NCI-H187 treated with DMSO at 0.1 percent for 48 hours (cell line): ENCODE results near the gene SMARCE1.
"Not testable (repeated sequence)": the region's sequence is repeated elsewhere in the genome, so short reads cannot be mapped to it uniquely, and the experiment has no call there.

Experiments used
- DNase-seq: peaks from one replicate; lab custom pipeline; 2025; lab: John Stamatoyannopoulos, UW

Gene SMARCE1

GRCh38 chr17:40611840-40612474 is 35.7 kb downstream of the SMARCE1 start:
- no peak for DNase-seq

GRCh38 chr17:40610359-40610758 is 37.3 kb downstream of the SMARCE1 start:
- no peak for DNase-seq

GRCh38 chr17:40608061-40608581 is 39.5 kb downstream of the SMARCE1 start:
- DNase-seq, result no peak

GRCh38 chr17:40607641-40608040 is 40.0 kb downstream of the SMARCE1 start:
- DNase-seq, result no peak

DNA sequence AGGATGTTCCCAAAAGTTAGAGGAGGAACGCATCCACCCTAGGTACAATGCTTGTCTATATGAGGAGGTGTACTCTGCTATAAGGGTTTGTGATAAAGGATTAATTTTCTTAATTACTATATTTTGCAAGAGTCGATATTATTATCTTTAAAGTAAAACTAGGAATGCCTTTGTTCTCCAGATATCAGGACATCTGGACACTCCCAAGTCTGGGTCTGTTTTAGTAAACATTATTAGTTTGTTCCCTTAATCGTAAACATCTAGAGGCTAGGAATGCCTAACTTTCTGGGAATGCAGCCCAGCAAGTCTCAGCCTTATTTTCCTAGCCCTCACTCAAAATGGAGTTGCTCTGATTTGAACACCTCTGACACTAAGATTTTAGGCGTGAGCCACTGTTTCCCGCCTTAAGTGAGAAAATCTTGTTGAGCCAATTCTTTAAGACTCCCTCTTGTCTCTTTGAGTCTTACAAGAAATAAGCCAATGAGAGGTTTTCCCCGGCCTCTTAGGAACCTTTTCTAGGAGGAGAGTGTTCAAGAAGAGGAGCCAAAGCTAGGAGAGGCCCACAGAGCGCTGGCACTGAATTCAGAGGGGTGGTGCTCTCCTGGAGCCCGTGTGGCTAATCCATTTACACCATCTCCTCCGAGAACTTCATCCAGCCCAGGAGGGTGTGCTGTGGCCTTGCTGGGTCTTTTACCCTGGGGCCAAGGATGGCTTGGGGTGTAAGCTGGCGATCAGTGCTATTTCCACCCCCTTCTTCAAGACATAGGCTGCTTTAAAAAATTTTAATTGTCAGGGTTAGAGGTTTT is 40.9 kb downstream of the SMARCE1 start:
- DNase-seq, result no peak

DNA sequence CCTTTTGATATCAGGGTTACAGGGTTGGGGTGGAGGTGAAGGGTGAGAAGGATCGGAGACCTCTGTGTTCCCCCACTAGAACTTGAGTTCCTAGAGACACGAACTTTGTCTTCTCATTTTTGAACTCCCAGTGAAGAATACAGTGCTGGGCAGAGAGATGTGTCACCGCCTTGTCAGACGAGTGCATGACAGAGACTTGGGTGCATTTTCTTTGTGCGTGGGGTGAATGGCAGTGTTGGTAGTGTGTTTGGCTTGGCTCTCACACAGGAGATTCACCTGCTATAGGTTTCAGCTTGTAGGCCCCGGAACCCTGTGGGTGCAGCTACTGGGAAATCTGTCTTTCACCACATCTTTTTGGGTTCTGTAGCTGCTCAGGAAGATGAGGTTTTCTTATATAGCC is 42.3 kb downstream of the SMARCE1 start:
- DNase-seq, result no peak

DNA sequence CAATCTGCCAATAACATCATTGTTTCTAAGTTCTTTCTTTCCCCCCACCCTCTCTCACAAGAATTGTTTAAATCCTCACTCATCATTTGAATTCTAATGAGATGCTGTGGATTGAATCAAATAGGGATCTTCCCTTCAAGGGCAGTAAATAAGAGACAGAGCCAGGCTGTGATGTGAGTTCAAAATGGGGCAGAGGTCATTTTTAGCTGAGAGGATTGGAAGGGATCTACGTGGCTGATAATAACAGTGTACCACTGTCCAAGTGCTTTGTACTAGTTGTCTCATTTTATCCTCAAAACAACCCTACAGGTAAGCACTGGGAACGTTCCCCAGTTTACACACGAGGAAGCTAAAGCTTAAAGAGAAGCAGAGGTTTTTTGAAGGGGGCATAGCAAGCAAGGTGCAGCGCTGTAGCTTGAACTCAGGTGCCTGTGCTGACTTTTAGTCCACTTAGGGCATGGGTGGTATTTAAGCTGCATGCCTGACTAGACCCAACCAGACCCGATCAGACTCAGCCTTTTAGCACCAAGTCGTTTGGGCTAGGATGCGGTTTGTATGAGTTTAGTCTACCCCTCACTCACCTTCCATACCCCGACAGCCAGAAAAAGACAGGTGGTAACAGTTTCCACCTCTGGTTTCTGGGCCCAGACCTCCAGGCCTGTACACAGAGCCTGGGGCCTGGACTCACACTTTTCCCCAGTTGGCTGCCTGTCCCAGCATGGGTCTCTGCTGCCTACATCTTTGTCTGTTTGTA is 43.1 kb downstream of the SMARCE1 start:
- no peak for DNase-seq

GRCh38 chr17:40602445-40603443 is 44.9 kb downstream of the SMARCE1 start:
- DNase-seq, result no peak

- no peak for DNase-seq
Observed at GRCh38 chr17:40600486-40601046, 47.1 kb downstream of the SMARCE1 start.

GRCh38 chr17:40599468-40599763 is 48.2 kb downstream of the SMARCE1 start:
- no peak for DNase-seq

- DNase-seq, result no peak
Observed at GRCh38 chr17:40598619-40599467, 48.8 kb downstream of the SMARCE1 start.

DNA sequence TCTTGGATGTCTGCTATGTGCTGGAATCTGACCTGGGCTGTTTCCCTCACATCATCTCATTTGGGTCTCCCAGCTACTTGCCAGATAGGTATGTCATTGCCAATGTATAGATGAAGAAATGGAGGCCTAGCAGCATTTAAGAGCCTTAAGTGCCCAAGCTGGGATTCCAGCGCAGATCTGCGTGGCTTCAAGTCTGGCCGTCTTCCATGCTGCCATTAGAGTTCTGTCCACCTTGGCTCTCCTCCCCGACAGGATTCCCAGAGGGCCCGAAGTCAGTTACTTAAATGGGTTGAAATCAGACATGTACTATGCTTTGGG is 49.4 kb downstream of the SMARCE1 start:
- no peak for DNase-seq

DNA sequence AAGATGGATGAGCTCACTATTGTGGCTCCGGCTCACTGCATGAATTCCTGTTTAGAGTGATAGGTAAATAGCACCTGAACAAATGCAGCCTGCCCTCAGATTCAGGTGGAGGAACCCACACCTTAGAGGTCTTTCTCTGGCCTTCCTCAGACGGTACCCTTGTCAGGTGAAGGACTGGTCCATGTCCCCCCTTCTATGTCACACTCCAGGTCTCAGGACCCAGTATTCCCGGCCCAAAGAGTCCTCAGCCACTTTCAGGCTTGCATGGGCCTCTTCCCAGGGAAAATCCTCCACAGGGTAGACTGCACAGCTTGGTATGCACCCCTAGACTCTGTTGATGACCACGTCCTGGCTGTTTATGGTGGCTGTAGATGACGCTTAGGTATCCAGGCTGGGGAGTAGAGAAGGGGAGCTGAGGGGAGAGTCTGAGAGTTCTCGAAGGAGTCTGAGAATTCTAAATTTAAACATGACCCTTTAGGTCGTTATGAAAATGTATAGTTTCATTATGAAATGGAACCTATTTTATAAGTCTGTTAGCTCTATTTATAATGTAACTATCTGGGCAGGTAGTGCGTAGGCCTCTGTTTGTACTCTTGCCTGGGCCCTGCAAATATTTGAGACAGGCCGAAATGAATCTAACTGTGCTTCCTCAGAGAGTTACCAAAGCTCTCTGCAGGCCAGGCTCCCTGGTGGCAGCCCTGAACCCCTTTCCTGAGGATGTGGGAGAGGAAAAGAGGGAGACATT is 49.9 kb downstream of the SMARCE1 start:
- no peak for DNase-seq

GRCh38 chr17:40597156-40597555 is 50.5 kb downstream of the SMARCE1 start:
- no peak for DNase-seq

DNA sequence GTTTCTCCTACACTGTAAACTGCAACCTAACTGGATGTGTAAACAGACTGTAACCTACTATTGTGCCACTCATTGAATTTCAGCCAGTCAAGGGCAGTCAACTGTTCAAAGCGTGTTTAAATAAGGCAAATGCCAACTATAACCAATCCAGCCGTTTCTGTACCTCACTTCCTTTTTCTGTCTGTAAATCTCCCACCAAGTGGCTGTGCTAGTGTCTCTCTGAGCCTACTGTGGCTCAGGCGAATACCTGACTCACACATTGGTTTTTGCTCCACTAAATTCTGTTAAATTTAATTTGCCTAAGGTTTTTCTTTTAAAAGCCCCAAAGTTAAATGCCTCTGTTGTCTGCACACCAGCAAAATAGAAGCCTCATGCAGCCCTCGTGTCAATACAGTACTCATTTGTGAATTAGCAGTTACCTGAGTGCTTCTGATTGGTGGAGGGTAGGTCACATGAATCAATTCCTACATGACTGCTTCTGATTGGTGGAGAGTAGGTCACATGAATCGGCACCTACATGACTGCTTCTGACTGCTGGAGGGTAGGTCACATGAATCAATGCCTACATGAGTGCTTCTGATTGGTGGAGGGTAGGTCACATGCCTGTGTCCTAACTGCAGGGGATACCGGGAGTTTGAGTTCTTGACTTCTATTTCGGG is 51.2 kb downstream of the SMARCE1 start:
- DNase-seq, result no peak

DNA sequence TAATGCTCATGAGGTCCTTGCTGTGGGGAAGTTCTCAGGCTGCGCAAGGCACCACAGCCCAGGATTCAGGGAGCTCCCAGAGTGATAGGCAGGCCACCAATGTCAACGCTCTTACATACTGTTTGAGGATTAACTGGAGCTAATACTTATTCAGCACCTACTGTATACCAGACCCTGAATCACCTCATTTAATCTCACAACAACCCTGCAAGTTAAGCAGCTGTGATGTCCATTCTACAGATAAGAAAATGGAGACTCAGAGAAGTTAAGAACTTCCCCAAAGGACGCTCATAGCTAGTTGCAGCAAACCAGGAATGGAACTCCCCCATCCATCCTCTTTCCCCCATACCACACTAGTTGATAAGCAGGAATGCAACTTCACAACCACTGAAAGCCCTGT is 56.9 kb downstream of the SMARCE1 start:
- no peak for DNase-seq

DNA sequence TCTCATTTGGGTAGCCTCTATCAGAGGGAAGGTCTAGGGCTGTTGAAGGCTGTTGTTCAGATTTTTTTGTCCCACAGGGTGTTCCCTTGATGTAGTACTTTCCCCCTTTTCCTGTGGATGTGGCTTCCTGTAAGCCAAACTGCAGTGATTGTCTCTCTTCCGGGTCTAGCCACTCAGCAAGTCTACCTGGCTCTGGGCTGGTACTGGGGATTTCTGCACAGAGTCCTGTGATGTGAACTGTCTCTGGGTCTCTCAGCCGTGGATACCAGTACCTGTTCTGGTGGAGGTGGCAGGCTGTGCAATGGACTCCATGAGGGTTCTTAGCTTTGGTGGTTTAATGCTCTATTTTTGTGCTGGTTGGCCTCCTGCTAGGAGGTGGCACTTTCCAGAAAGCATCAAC is 59.1 kb downstream of the SMARCE1 start:
- DNase-seq, result no peak

DNA sequence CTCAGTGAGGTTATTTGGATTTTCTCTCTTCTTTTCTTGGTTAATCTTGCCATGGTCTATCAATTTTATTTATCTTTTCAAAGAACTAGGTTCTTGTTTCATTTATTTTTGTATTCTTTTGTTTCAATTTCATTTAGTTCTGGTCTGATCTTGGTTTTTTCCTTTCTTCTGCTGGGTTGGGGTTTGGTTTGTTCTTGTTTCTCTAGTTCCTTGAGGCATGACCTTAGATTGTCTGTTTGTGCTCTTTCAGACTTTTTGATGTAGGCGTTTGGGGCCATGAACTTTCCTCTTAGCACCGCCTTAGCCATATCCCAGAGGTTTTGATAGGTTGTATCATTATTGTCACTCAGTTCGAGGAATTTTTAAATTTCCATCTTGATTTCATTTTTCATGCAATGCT is 61.4 kb downstream of the SMARCE1 start:
- not testable (repeated sequence) for DNase-seq

DNA sequence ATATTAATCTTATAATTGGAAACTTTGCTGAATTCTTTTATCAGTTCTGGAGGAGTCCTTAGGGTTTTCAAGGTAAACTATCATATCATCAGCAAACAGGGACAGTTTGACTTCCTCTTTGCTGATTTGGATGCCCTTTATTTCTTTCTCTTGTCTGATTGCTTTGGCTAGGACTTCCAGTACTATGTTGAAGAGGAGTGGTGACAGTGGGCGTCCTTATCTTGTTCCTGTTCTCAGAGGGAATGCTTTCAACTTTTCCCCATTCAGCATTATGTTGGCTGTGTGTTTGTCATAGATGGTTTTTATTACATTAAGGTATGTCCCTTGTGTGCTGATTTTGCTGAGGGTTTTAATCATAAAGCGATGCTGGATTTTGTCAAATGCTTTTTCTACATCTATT is 62.7 kb downstream of the SMARCE1 start:
- not testable (repeated sequence) for DNase-seq
